Chondrocyte (in vitro differentiated cells): ENCODE data around the gene RASAL2. TPM values are rescaled to one million over a fixed set of nuclear protein-coding genes. Genes with fewer than 3 reads are reported as not detected.

ENCODE experiments used
- DNase-seq: peaks from one replicate; pipeline ENCODE4 v3.0.0; 2021; ENCODE audit warnings: mixed read lengths, low spot score
- H3K27ac Mint-ChIP-seq: one replicate; pipeline ENCODE4 v1.8.0; 2021; ENCODE audit warnings: mild to moderate bottlenecking, moderate library complexity, mixed read lengths; ENCODE audit not compliant: unreplicated experiment
- H3K27me3 Mint-ChIP-seq: 2 replicates; pipeline ENCODE4 v1.8.0; 2021; ENCODE audit warnings: low read depth, mixed read lengths
- H3K36me3 Mint-ChIP-seq: 2 replicates; pipeline ENCODE4 v1.8.0; 2021; ENCODE audit warnings: low read depth, mixed read lengths
- H3K4me1 Mint-ChIP-seq: 2 replicates; pipeline ENCODE4 v1.8.0; 2021; ENCODE audit warnings: low read depth, mild to moderate bottlenecking, mixed read lengths
- H3K4me3 Mint-ChIP-seq: one replicate; pipeline ENCODE4 v1.8.0; 2021; ENCODE audit warnings: mild to moderate bottlenecking, moderate library complexity, mixed read lengths; ENCODE audit not compliant: unreplicated experiment
- H3K9me3 Mint-ChIP-seq: 2 replicates; pipeline ENCODE4 v1.8.0; 2021; ENCODE audit warnings: low read depth, mixed read lengths
- total RNA-seq: library from RNA; stranded (reverse); gene quantifications from 3 replicates; pipeline ENCODE4 v1.2.1, GENCODE V29; 2021
- TF ChIP-seq, protein P1 (sequence below): fragments of 200-600 bp; sonication (generic); IDR thresholded peaks from 2 replicates; pipeline ENCODE4 v1.5.0; 2021; ENCODE audit warnings: antibody characterized with exemption, mild to moderate bottlenecking, moderate library complexity

The RASAL2 gene
- total RNA-seq, 1 donor from 2014 or later = 40.1 TPM

DNA sequence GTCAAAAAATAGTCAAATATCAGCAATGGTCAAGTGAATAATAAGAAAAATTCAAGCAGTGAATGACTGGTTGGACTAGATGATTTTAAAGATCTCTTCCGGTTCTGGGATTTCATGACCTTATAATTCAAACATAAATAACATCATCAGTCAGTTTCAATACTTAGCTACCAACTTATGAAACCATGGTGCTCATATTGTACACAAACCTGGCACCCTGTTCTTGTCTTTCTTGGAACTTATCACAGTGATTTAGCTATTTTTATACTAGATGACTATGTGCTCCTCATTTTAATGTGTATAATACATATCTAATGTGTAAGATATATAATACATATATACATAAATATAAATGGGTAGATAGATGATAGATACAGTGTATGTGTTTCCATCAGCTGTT, 245.9 kb downstream of the RASAL2 start:
- no peak overlapping the region for H3K27ac Mint-ChIP-seq
- H3K27me3 Mint-ChIP-seq = no peaks in the 10 kb centered on the region
- H3K9me3 Mint-ChIP-seq = no peaks in the 10 kb centered on the region
- H3K4me1 Mint-ChIP-seq = peaks cover 38% of the 10 kb centered on the region
- TF ChIP-seq, protein P1, sequence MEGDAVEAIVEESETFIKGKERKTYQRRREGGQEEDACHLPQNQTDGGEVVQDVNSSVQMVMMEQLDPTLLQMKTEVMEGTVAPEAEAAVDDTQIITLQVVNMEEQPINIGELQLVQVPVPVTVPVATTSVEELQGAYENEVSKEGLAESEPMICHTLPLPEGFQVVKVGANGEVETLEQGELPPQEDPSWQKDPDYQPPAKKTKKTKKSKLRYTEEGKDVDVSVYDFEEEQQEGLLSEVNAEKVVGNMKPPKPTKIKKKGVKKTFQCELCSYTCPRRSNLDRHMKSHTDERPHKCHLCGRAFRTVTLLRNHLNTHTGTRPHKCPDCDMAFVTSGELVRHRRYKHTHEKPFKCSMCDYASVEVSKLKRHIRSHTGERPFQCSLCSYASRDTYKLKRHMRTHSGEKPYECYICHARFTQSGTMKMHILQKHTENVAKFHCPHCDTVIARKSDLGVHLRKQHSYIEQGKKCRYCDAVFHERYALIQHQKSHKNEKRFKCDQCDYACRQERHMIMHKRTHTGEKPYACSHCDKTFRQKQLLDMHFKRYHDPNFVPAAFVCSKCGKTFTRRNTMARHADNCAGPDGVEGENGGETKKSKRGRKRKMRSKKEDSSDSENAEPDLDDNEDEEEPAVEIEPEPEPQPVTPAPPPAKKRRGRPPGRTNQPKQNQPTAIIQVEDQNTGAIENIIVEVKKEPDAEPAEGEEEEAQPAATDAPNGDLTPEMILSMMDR = no peak
- H3K36me3 Mint-ChIP-seq = no peaks in the 10 kb centered on the region
- DNase-seq = no peak
- no peak overlapping the region for H3K4me3 Mint-ChIP-seq

DNA sequence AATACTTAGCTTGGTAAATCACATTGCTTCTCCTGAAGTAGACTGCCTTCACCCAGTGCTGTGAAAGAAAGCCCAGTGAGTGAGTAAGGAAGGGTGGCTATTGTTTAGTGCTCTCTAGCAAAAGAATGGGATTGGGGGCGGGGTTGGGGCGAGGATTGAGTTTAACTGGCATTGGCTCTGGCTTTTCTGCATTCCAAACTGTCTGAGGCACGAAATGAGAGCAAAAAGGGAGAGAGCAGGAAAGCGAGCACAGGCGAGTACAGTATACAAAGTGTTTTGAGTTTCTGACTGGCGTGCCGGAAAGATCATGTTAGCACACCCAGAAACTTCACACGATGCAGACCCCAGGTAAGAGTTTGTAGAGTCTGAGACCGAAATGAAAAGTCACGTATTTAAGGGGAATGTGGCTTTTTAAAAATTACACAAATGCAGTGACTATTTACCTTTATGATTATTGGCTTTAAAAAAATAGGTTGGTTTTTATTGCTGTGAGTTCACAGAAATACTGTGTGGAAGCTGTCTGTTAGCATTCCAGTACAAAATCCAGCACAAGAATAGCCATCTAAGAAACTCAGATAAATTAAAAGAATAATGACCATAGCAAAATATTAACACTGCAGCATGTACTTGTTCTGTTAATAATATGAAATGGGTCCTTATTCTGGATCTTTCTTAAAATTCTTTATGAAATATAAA, 247.5 kb downstream of the RASAL2 start:
- Mint-ChIP-seq H3K4me3 (peak overlapping the region; percentile 68), H3K27ac (peak overlapping the region; percentile 86), H3K36me3 (no peaks in the 10 kb centered on the region), H3K9me3 (no peaks in the 10 kb centered on the region), H3K4me1 (peaks cover 52% of the 10 kb centered on the region), H3K27me3 (no peaks in the 10 kb centered on the region)
- TF ChIP-seq, protein P1 = no peak
- no peak for DNase-seq

DNA sequence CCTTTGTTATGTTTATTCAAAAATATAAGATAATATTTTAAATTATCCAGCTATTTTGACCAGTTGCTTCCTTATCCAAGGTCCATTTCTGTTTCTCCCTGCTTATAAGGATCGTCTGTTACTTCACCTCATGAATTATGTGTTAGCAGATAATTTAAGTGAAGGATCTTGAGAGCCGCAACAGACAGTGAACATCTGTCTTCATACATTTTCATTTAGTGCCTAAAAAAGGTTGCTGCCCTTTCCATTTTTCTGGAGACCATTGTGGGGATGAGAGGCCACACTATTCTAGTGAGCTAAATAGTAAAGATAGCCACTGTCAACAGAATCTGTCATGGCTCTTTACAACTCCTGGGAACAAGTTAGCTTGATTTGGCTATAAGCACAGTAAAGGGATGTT, 248.8 kb downstream of the RASAL2 start:
- DNase-seq = no peak
- Mint-ChIP-seq H3K36me3 (no peaks in the 10 kb centered on the region), H3K9me3 (no peaks in the 10 kb centered on the region), H3K4me3 (no peak overlapping the region), H3K27ac (no peak overlapping the region), H3K4me1 (peaks cover 54% of the 10 kb centered on the region), H3K27me3 (no peaks in the 10 kb centered on the region)
- TF ChIP-seq, protein P1 = no peak

DNA sequence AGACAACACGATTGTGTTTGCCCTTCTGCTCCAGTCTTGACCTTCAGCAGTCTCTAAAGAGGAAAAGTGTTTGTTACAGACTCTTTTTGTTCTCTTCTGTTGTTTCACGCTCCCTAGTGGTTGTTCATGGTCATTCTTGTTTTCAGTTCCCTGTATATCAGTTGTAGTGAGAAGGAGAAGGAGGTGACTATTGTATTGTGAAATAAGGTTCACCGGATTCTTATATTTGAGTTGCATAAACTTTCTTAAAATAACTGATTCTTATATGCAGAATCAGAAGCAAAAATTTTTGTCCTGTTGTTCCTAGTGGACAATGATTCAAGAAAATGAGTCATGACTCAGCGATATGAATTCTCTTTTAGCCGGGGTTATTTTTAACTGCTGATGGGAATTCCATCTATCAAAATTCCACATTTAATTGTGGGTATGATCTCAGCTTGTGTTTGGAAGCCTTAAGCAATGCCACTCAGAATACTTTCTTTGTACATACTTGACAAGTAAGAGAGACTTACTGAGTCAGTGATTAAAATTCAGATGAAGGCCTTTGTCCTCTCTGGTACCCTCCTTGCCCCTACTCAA, 250.7 kb downstream of the RASAL2 start:
- no peaks in the 10 kb centered on the region for H3K27me3 Mint-ChIP-seq
- H3K36me3 Mint-ChIP-seq = no peaks in the 10 kb centered on the region
- peak overlapping the region; percentile 28 for H3K4me3 Mint-ChIP-seq
- DNase-seq = no peak
- H3K4me1 Mint-ChIP-seq = peaks cover 53% of the 10 kb centered on the region
- H3K9me3 Mint-ChIP-seq = no peaks in the 10 kb centered on the region
- TF ChIP-seq, protein P1 = peak; percentile 80
- peak overlapping the region; percentile 60 for H3K27ac Mint-ChIP-seq

DNA sequence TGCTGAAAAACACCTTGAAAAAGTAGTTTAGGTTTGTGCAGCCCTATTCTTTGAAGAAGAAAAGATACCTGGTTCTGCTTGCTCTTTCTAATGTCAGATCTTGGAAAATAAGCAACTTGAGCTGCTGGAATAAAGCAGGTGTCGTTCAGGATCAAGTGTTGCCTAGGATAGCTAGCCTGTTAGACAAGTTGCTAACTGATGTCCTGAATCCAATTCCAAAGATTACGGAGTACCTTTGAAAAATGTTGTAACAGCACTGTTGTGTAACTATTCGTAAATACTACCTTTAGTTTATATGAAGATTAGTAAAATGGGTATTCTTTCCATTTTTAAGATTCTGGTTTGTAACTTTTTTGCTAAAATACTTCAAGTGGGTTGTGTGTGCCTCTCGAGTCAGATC, 251.3 kb downstream of the RASAL2 start:
- no peaks in the 10 kb centered on the region for H3K36me3 Mint-ChIP-seq
- TF ChIP-seq, protein P1 = no peak
- H3K4me1 Mint-ChIP-seq = peaks cover 53% of the 10 kb centered on the region
- H3K9me3 Mint-ChIP-seq = no peaks in the 10 kb centered on the region
- no peaks in the 10 kb centered on the region for H3K27me3 Mint-ChIP-seq
- H3K4me3 Mint-ChIP-seq = peak overlapping the region; percentile 28
- DNase-seq = no peak
- peak overlapping the region; percentile 60 for H3K27ac Mint-ChIP-seq
